Measurements from ENCODE around the gene DNM3.

The DNM3 gene

GRCh38 chr1:171841050-171841910, at the start of gene DNM3:
TSS of gene DNM3 (plus strand) at chr1:171841498. CDS start at chr1:171841657, 159 bp downstream.
- H3K4me3 ChIP-seq (ENCODE audit: low read length) = peak within 1 kb of the TSS; percentile 72
- DNase-seq (ENCODE audit: low read depth) = no peak
- no peak for TF ChIP-seq CTCF (conservative IDR thresholded peaks at IDR 0.05; ENCODE audit: low read depth, low read length)

- DNase-seq (ENCODE audit: low read depth) = no peak
- no peak overlapping the region for H3K4me3 ChIP-seq (ENCODE audit: low read length)
- TF ChIP-seq CTCF (conservative IDR thresholded peaks at IDR 0.05; ENCODE audit: low read depth, low read length) = no peak
Observed at GRCh38 chr1:171792656-171793369, 48.5 kb upstream of the DNM3 start.

GRCh38 chr1:171793636-171794035, 47.7 kb upstream of the DNM3 start:
- H3K4me3 ChIP-seq (ENCODE audit: low read length) = no peak overlapping the region
- no peak for TF ChIP-seq CTCF (conservative IDR thresholded peaks at IDR 0.05; ENCODE audit: low read depth, low read length)
- DNase-seq (ENCODE audit: low read depth) = no peak

- DNase-seq (ENCODE audit: low read depth) = no peak
Observed at GRCh38 chr1:171794085-171794484, 47.2 kb upstream of the DNM3 start.

GRCh38 chr1:171796592-171796991, 44.7 kb upstream of the DNM3 start:
- no peak overlapping the region for H3K4me3 ChIP-seq (ENCODE audit: low read length)
- TF ChIP-seq CTCF (conservative IDR thresholded peaks at IDR 0.05; ENCODE audit: low read depth, low read length) = no peak
- no peak for DNase-seq (ENCODE audit: low read depth)

More at GRCh38 chr1:171794085-171794484, 47.2 kb upstream of the DNM3 start:
- no peak overlapping the region for H3K4me3 ChIP-seq (ENCODE audit: low read length)
- TF ChIP-seq CTCF (conservative IDR thresholded peaks at IDR 0.05; ENCODE audit: low read depth, low read length) = no peak

GRCh38 chr1:171798311-171798710, 43.0 kb upstream of the DNM3 start:
- TF ChIP-seq CTCF (conservative IDR thresholded peaks at IDR 0.05; ENCODE audit: low read depth, low read length) = no peak
- no peak for DNase-seq (ENCODE audit: low read depth)
- no peak overlapping the region for H3K4me3 ChIP-seq (ENCODE audit: low read length)
